GM19043 (cell line): ENCODE data around the gene ZNF799.
"Not testable (repeated sequence)": the region's sequence is repeated elsewhere in the genome, so short reads cannot be mapped to it uniquely, and the experiment has no call there.

Experiments used
- ATAC-seq: cut with Tn5 transposase; IDR thresholded peaks from one replicate; pipeline ENCODE4 v1.9.1; 2021; ENCODE audit warnings: low read depth; ENCODE audit not compliant: unreplicated experiment

Gene ZNF799

GRCh38 chr19:12364391-12365235 lies 36.5 kb downstream of the ZNF799 start:
- no peak for ATAC-seq

GRCh38 chr19:12362236-12362635 lies 38.8 kb downstream of the ZNF799 start:
- not testable (repeated sequence) for ATAC-seq

GRCh38 chr19:12353375-12353774 lies 47.7 kb downstream of the ZNF799 start:
- ATAC-seq, result no peak

GRCh38 chr19:12350890-12351197 lies 50.2 kb downstream of the ZNF799 start:
- no peak for ATAC-seq

- ATAC-seq, result no peak
Measured at GRCh38 chr19:12350185-12350889, 50.7 kb downstream of the ZNF799 start.

- ATAC-seq, result no peak
Measured at GRCh38 chr19:12346896-12347295, 54.2 kb downstream of the ZNF799 start.

- ATAC-seq, result no peak
Measured at GRCh38 chr19:12345197-12345596, 55.9 kb downstream of the ZNF799 start.
